Endothelial cell of umbilical vein (primary cell): Measurements from ENCODE around the gene EXOC3L1.

Experiments used
- CTCF ChIP-seq, 2 donors: IDR thresholded peaks; 1 replicate in 1 of 2; 2 replicates in 1 of 2; pipeline ENCODE4 v1.5.1; 2011; ENCODE audit warnings: low read length in 2 of 2, mild to moderate bottlenecking in 2 of 2, moderate library complexity in 2 of 2, control low read depth in 1 of 2, inconsistent platforms in 1 of 2, low read depth in 1 of 2; ENCODE audit not compliant: insufficient read depth in 1 of 2; ENCODE audit errors: extremely low read depth in 1 of 2
- EZH2 ChIP-seq: IDR thresholded peaks from 2 replicates; pipeline ENCODE4 v1.6.1; 2012; ENCODE audit warnings: borderline replicate concordance, low read depth, mild to moderate bottlenecking, moderate library complexity, low read length, inconsistent platforms; ENCODE audit not compliant: severe bottlenecking
- MAX ChIP-seq: IDR thresholded peaks from 2 replicates; pipeline ENCODE4 v1.6.1; 2011; ENCODE audit not compliant: insufficient read depth, insufficient read length
- MYC ChIP-seq: IDR thresholded peaks from one replicate; pipeline ENCODE4 v1.6.1; 2011; ENCODE audit warnings: mild to moderate bottlenecking, low read depth, low read length

GRCh38 chr16:67211674-67212073, 21.7 kb upstream of the EXOC3L1 start:
- TF ChIP-seq CTCF (IDR thresholded peaks at IDR 0.05; ENCODE audit: extremely low read depth in 1 of 2, insufficient read depth in 1 of 2, low read depth in 1 of 2, low read length in 2 of 2) (no peak), MAX (no peak), EZH2 (no peak), MYC (no peak)
